ENCODE results near the gene ZNF444. TPM values are rescaled to one million over a fixed set of nuclear protein-coding genes. Genes with fewer than 3 reads are reported as not detected.

ZNF444 gene
- total and polyA plus RNA-seq, 2 donors (not counting 3 experiments of a cell fraction or from before 2014, with no cell fraction given): 37.2 to 41.7 TPM

DNA sequence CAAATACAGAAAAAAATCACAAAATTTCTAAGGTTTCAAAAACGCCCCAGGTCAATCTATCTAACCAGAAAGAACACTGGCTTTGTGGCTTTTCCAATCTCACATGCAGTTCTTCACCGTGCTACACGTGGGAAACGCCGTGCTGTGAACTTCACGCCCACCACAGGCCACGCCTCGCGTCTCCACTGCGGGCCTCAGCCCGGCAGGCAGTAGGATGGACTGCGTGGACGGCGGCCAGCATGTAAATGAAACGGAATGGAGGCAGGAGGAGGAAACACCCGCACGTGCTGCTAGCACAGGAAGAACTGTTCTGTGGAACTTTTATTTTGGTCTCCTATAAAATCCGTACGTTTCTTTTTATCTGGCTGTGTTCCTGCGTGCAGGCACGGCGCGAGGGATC is 43.8 kb upstream of the ZNF444 start:
- Histone ChIP-seq H3K4me3 (replicated peaks in 1 of 3; ENCODE audit: insufficient read depth in 1 of 3, low read depth in 1 of 3, low read length in 3 of 3) (no peak overlapping the region), H3K4me1 (ENCODE audit: control insufficient read depth, extremely low read depth, insufficient read depth, low read length) (no peaks in the 10 kb centered on the region), H3K9ac (replicated peaks; ENCODE audit: extremely low read depth, insufficient read depth, low read length) (no peak overlapping the region), H3K36me3 (ENCODE audit: control insufficient read depth in 2 of 2, extremely low read depth in 1 of 2, insufficient read depth in 2 of 2, low read length in 2 of 2) (peaks cover 0 to 10% of the 10 kb centered on the region in 2 experiments), H3K79me2 (ENCODE audit: control insufficient read depth, insufficient read depth, low read length) (peaks cover 14% of the 10 kb centered on the region), H3K27ac (ENCODE audit: insufficient read depth, low read depth, low read length) (no peak overlapping the region), H3K9me1 (replicated peaks; ENCODE audit: control insufficient read depth, extremely low read depth, insufficient read depth, low read length) (no peaks in the 10 kb centered on the region), H2AFZ (ENCODE audit: low read depth, low read length) (no peak overlapping the region), H3K4me2 (ENCODE audit: insufficient read depth, low read length) (no peak overlapping the region), H3K27me3 (ENCODE audit: control insufficient read depth in 2 of 2, insufficient read depth in 2 of 2, low read length in 2 of 2) (no peaks in the 10 kb centered on the region), H4K20me1 (replicated peaks; ENCODE audit: control insufficient read depth, extremely low read depth, insufficient read depth, low read length) (no peaks in the 10 kb centered on the region), H3K9me3 (replicated peaks; ENCODE audit: control insufficient read depth, insufficient read depth, low read length) (no peaks in the 10 kb centered on the region)
- dilution Hi-C loops (cut with MboI; ENCODE audit: extremely low pct_ligation_motif_present, low sequenced_read_pairs): no loop called here
- POLR2A ChIA-PET: no interaction called here
- FAIRE-seq (no peak), DNase-seq (ENCODE audit: low read depth, low spot score) (no peak)
- CTCF ChIA-PET: interaction anchor here (0.5 kb wide), 1 partner anchor 217 kb away, joined by 3 read pairs; the partner anchor contains the start of gene ZSCAN5A
- BruUV-seq (replicated peaks): no TSS peak
- TF ChIP-seq POLR2AphosphoS5 (IDR thresholded peaks at IDR 0.05; ENCODE audit: insufficient read depth, low read depth, low read length) (no peak), MYC (IDR thresholded peaks at IDR 0.05; ENCODE audit: low read depth, low read length) (no peak), POLR2A (IDR thresholded peaks at IDR 0.05; ENCODE audit: low read depth, low read length) (no peak), GATA2 (IDR thresholded peaks at IDR 0.05; ENCODE audit: insufficient read depth, insufficient read length, low read depth, low read length) (no peak), EZH2 (IDR thresholded peaks at IDR 0.05; ENCODE audit: borderline replicate concordance, low read depth, low read length, severe bottlenecking) (no peak), FOS (IDR thresholded peaks at IDR 0.05; ENCODE audit: borderline replicate concordance, insufficient read depth, low read length) (no peak), JUN (IDR thresholded peaks at IDR 0.05; ENCODE audit: borderline replicate concordance, insufficient read depth, insufficient read length, low read depth) (no peak)
- TF ChIP-seq, protein P1, sequence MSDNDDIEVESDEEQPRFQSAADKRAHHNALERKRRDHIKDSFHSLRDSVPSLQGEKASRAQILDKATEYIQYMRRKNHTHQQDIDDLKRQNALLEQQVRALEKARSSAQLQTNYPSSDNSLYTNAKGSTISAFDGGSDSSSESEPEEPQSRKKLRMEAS (IDR thresholded peaks at IDR 0.05; ENCODE audit: insufficient read depth, insufficient read length): no peak
- TF ChIP-seq, protein P2, sequence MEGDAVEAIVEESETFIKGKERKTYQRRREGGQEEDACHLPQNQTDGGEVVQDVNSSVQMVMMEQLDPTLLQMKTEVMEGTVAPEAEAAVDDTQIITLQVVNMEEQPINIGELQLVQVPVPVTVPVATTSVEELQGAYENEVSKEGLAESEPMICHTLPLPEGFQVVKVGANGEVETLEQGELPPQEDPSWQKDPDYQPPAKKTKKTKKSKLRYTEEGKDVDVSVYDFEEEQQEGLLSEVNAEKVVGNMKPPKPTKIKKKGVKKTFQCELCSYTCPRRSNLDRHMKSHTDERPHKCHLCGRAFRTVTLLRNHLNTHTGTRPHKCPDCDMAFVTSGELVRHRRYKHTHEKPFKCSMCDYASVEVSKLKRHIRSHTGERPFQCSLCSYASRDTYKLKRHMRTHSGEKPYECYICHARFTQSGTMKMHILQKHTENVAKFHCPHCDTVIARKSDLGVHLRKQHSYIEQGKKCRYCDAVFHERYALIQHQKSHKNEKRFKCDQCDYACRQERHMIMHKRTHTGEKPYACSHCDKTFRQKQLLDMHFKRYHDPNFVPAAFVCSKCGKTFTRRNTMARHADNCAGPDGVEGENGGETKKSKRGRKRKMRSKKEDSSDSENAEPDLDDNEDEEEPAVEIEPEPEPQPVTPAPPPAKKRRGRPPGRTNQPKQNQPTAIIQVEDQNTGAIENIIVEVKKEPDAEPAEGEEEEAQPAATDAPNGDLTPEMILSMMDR (IDR thresholded peaks at IDR 0.05; ENCODE audit: extremely low read depth in 1 of 2, insufficient read depth in 1 of 2, low read depth in 1 of 2, low read length in 2 of 2): no peak
- intact Hi-C loops (cut with micrococcal nuclease): no loop called here

All from endothelial cell of umbilical vein (primary cell).